Ecto neural progenitor cell (in vitro differentiated cells): ENCODE data around the gene FLAD1.

Source experiments
- DNase-seq: peaks from one replicate; pipeline ENCODE4 v3.0.0-alpha.2; 2018; ENCODE audit warnings: low spot score

The FLAD1 gene

DNA sequence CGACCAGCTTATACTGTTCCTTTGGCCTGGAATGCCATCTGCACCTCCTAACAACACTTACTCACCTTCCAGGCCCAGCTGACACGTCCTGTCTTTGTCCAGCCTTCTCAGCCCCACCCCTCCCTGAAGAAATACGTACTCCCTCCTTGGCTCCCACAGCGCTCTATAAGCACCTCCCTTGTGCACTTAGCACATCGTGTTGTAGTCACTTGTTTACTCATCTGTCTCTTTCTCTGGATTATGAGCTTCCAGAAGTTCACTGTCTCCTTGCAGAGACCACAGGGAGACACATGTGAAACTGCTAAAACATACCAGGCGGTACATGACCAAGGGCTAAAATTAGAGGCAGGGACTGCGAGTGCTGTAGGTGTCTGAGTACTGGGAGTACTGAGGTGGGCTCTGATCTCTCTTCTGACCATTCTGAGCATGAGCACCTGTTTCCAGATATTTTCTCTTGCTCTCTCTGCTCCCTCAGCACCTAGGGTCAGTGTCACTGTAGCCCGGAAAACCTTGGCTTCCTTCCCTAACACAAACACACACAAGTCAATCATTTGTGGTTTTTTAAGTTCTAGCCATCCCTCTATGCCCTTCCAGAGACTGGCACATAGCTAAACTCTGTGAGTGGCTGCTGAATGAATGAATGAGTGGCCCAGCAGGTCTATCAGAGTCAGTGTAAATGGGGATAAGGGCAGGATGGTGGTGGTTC lies 55.6 kb downstream of the FLAD1 start:
- no peak for DNase-seq

DNA sequence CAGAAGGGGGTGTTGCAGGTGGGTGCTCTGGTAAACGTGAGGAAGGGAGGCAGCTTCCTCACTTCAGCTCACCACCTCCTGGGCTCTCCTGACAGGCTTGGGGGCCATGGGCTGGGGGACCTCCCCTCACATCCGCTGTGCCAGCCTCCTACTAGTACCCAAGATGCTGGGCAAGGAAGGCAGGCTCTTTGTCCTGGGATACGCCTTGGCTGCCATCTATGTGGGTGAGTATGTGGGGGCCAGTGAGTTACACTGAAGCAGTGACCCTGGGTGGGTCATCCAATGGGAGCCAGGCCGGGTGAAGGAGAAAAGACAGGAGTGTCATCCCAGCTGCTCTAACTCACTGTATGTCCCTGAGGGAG lies 56.1 kb downstream of the FLAD1 start:
- no peak for DNase-seq

DNA sequence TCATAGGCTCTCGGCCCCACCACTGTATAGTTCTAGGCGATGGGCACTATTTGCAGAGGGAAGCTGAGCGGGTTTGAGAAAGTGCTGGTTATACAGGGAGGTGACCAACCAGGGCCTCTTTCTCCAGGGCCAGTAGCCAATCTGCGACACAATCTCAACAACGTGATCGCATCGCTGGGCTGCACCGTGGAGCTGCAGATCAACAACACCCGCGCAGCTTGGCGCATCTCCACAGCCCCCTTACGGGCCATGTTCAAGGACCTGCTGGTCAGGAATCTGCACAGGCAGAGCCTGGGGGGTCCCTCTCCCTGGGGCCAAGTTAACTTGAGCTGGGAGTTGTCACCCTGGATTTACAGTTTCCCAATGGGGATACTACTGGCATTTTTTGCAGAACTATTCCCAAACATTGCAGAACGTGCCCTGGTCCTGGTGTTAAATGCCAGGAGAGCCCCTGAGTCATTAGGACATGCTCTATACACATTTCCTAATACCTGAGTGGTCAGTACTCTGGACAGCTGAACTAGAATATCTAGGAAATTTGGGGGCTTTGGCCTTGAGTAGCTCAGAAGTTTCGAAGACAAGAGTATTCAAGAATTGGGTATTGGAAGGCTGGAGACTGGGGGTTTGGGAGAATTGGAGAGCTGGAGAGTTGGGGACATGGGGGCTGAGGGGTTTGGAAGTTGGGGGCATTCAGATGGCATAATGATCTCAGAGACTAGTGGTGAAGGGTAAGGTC lies 57.4 kb downstream of the FLAD1 start:
- DNase-seq, result no peak
